Measurements from ENCODE around the gene POMT1. TPM values are rescaled to one million over a fixed set of nuclear protein-coding genes. Genes with fewer than 3 reads are reported as not detected.
A peak's percentile ranks its signal among the peaks of the same experiment; 100 is the strongest.
"Not testable (repeated sequence)": the region's sequence is repeated elsewhere in the genome, so short reads cannot be mapped to it uniquely, and the experiment has no call there.

The POMT1 gene
- total RNA-seq, 1 donor = 24.2 TPM

DNA sequence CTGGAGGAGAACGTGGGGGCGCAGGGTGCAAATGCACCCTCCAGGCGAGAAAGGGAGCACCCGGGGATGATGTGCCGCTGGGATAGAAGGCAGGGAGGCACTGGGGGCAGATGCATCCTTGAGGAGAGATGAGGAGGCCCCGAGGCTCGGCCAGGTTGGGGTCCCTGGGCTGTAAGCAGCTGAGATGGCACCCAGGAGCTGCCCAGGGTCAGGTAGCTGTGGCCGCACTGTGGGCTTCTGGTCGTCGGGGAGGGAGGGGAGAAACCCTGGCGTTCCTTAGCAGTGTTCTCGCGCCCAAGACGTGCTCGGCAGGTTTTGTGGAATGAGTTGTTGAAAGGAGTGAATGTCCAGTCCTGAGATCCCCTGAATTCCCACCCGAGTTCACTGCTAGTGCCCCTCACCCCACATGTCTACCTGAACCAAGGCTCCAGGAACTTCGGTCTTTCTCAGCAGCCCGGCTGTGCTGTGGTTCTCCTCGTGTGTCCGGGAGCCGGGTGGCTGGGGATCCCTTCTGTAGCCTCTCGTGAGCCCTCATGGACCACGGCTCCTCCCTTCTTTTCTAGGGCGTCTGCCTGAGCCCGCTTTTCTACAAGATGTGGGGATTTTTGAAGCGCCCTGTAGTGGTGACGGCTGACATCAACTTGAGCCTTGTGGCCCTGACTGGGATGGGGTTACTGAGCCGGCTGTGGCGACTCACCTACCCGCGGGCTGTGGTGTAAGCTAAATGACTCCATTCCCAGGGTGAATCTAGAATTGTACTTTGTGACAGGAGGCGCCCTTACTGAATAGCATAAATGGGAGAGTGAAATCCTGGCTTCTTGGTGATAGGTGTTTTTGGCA, 1.1 kb downstream of the POMT1 start:
- peak overlapping the region; percentile 91 for H3K4me3 ChIP-seq (ENCODE audit: low read depth, low read length)
- peak; percentile 16 for DNase-seq (ENCODE audit: low read depth)
- TF ChIP-seq, protein P1, sequence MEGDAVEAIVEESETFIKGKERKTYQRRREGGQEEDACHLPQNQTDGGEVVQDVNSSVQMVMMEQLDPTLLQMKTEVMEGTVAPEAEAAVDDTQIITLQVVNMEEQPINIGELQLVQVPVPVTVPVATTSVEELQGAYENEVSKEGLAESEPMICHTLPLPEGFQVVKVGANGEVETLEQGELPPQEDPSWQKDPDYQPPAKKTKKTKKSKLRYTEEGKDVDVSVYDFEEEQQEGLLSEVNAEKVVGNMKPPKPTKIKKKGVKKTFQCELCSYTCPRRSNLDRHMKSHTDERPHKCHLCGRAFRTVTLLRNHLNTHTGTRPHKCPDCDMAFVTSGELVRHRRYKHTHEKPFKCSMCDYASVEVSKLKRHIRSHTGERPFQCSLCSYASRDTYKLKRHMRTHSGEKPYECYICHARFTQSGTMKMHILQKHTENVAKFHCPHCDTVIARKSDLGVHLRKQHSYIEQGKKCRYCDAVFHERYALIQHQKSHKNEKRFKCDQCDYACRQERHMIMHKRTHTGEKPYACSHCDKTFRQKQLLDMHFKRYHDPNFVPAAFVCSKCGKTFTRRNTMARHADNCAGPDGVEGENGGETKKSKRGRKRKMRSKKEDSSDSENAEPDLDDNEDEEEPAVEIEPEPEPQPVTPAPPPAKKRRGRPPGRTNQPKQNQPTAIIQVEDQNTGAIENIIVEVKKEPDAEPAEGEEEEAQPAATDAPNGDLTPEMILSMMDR (IDR thresholded peaks at IDR 0.05; ENCODE audit: insufficient read depth, low read length) = no peak

DNA sequence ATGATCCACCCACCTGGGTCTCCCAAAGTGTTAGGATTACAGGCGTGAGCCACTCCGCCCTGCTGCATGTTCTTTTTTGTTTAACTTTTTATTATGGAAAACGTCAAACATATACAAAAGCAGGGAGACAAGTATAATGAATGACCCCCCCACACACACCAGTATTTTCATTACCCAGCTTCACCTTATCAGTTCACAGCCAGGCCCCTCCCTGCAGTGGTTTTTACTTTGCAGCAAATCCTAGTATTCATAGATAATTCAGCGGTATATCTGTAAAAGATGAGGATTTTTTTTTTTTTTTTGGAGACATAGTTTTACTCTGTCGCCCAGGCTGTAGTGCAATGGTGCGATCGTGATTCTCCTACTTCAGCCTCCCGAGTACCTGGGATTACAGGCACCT, 2.3 kb downstream of the POMT1 start:
- no peak for DNase-seq (ENCODE audit: low read depth)
- H3K4me3 ChIP-seq (ENCODE audit: low read depth, low read length) = no peak overlapping the region
- TF ChIP-seq, protein P1 (IDR thresholded peaks at IDR 0.05; ENCODE audit: insufficient read depth, low read length) = no peak

DNA sequence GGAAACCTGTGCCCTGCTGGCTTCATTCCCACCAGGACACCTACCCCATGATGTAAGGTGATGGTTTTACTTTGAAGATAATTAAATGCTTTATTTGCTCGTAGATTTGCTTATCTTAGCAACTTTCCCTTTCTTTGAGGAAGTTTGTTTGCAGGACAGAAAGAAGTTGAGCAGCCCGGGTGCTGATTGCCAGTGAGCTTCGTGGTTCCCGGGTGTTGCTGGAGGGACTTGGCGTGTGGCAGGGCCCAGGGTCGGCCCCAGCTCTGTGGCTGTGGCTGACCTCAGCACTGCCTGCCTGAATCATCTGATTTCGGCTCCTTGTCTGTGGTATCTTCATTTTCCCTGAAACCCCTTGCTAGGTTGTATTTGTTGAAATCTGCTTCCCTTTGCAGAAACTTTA, 8.7 kb downstream of the POMT1 start:
- TF ChIP-seq, protein P1 (IDR thresholded peaks at IDR 0.05; ENCODE audit: insufficient read depth, low read length) = no peak
- H3K4me3 ChIP-seq (ENCODE audit: low read depth, low read length) = no peak overlapping the region
- DNase-seq (ENCODE audit: low read depth) = no peak

DNA sequence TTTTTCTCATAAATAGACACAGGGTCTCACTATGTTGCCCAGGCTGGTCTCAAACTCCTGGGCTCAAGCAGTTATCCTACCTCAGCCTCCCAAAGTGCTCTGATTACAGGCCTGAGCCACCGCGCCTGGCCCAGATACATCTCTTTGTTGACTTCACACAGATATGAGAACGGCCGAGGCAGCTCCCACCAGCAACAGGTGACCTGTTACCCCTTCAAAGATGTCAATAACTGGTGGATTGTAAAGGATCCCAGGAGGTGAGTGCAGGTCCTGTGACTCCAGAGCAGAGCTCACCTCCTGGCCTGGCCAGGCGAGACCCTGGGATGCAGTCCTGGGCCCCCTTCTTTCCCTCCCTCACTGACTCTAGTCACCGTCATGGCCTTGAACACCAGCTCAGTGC, 9.2 kb downstream of the POMT1 start:
- no peak for DNase-seq (ENCODE audit: low read depth)
- TF ChIP-seq, protein P1 (IDR thresholded peaks at IDR 0.05; ENCODE audit: insufficient read depth, low read length) = no peak
- H3K4me3 ChIP-seq (ENCODE audit: low read depth, low read length) = no peak overlapping the region

DNA sequence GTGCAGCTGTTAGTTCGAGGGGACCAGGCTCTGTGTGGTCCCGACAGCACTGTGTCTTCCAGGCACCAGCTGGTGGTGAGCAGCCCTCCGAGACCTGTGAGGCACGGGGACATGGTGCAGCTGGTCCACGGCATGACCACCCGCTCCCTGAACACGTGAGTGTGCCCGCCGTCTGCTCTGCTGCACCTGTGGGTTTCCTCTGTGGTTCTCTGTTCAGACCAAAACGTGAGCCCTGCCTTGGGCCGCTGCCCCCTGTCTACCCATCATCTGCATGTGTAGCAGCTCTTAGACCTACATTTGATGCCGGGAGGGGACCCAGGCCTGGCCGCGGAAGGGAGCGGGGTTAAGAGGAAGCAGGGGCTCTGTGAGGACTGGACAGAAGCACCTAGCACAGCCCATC, 10.5 kb downstream of the POMT1 start:
- no peak for DNase-seq (ENCODE audit: low read depth)
- H3K4me3 ChIP-seq (ENCODE audit: low read depth, low read length) = no peak overlapping the region
- TF ChIP-seq, protein P1 (IDR thresholded peaks at IDR 0.05; ENCODE audit: insufficient read depth, low read length) = no peak

DNA sequence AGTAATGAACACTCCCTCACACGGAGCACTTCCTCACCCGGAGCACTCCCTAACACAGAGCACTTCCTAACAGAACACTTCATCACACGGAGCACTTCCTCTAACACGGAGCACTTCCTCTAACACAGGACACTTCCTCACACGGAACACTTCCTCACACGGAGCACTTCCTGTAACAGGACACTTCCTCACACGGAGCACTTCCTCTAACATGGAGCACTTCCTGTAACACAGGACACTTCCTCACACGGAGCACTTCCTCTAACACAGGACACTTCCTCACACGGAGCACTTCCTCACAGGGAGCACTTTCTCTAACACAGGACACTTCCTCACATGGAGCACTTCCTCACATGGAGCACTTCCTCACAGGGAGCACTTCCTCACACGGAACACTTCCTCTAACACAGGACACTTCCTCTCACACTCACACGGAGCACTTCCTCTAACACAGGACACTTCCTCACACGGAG, 12.9 kb downstream of the POMT1 start:
- not testable (repeated sequence) for H3K4me3 ChIP-seq (ENCODE audit: low read depth, low read length); DNase-seq (ENCODE audit: low read depth)

DNA sequence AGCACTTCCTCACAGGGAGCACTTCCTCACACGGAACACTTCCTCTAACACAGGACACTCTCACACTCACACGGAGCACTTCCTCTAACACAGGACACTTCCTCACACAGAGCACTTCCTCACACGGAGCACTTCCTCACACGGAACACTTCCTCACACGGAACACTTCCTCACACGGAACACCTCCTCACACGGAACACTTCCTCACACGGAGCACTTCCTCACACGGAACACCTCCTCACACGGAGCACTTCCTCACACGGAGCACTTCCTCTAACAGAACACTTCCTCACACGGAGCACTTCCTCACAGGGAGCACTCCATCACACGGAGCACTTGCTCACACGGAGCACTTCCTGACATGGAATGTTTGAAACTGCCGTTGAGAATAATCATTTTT, 13.4 kb downstream of the POMT1 start:
- no peak overlapping the region for H3K4me3 ChIP-seq (ENCODE audit: low read depth, low read length)
- TF ChIP-seq, protein P1 (IDR thresholded peaks at IDR 0.05; ENCODE audit: insufficient read depth, low read length) = no peak
- no peak for DNase-seq (ENCODE audit: low read depth)
